K562 (cell line): ENCODE measurements around the gene PODN. TPM values are rescaled to one million over a fixed set of nuclear protein-coding genes. Genes with fewer than 3 reads are reported as not detected.

ENCODE experiments used
- ATAC-seq: fragments of 200-7000 bp; cut with Tn5 transposase; 3 replicates; pipeline ENCODE4 v1.9.1; 2020; ENCODE audit warnings: moderate library complexity
- BruUV-seq: library from RNA; stranded (reverse); fragments of 400-500 nt; replicated peaks from 2 replicates; lab custom pipeline; 2021; lab: Mats Ljungman, UMichigan
- CTCF ChIA-PET: fragments of 300-600 bp; formaldehyde crosslinking; extraction: SDS; loops from one replicate; lab custom pipeline; 2021; ENCODE audit warnings: low intra/inter-chr PET ratio; lab: Yijun Ruan, JAX
- POLR2A ChIA-PET: fragments of 300-600, 350-650 bp; sonication (Branson Sonifier 250); formaldehyde crosslinking; extraction: SDS; loops from one replicate; lab custom pipeline; 2021; ENCODE audit warnings: antibody characterized with exemption, inconsistent platforms; lab: Yijun Ruan, JAX
- DNase-seq, 4 experiments: peaks; one replicate each; pipeline versions ENCODE4 v3.0.0 to v3.0.0-alpha.2; 2011 to 2018; ENCODE audit warnings: low spot score in 3 of 4, mixed read lengths in 3 of 4; ENCODE audit errors: extremely low read depth in 1 of 4
- FAIRE-seq: peaks from 2 replicates; lab custom pipeline; 2011; peaks lifted over from hg19 to GRCh38; lab: Jason Lieb, UNC
- H2AFZ ChIP-seq: 2 replicates; pipeline ENCODE4 v1.6.0; 2011; ENCODE audit warnings: low read depth, low read length, control low read depth, inconsistent platforms
- H3K27ac ChIP-seq: fragments of 200-600 bp; 3 replicates; pipeline ENCODE4 v1.8.0; 2011; ENCODE audit warnings: low read depth, mild to moderate bottlenecking, control low read depth, inconsistent platforms, low read length, moderate library complexity, mixed read lengths; ENCODE audit errors: extremely low read depth
- H3K27me3 ChIP-seq, 2 experiments: fragments of 300-600 bp in 1 of 2; 2 replicates in 1 of 2; 3 replicates in 1 of 2; pipeline versions ENCODE4 v1.6.0 to v1.8.0; 2011; ENCODE audit warnings: inconsistent platforms in 2 of 2, low read length in 2 of 2, mild to moderate bottlenecking in 1 of 2, mixed read lengths in 1 of 2, moderate library complexity in 1 of 2; ENCODE audit not compliant: control insufficient read depth in 2 of 2, insufficient read depth in 2 of 2
- H3K36me3 ChIP-seq: fragments of 300-600 bp; 3 replicates; pipeline ENCODE4 v1.8.0; 2011; ENCODE audit warnings: mild to moderate bottlenecking, low read length, inconsistent platforms; ENCODE audit not compliant: control insufficient read depth, insufficient read depth
- H3K4me1 ChIP-seq, 2 experiments: fragments of 200-600 bp in 1 of 2; replicated peaks in 1 of 2; 2 replicates in 1 of 2; 3 replicates in 1 of 2; pipeline versions ENCODE4 v1.5.1 to v1.8.0; 2011; ENCODE audit warnings: inconsistent platforms in 2 of 2, low read length in 2 of 2, mild to moderate bottlenecking in 1 of 2, mixed read lengths in 1 of 2, moderate library complexity in 1 of 2; ENCODE audit not compliant: control insufficient read depth in 2 of 2, insufficient read depth in 2 of 2
- H3K4me2 ChIP-seq: 2 replicates; pipeline ENCODE4 v1.6.1; 2011; ENCODE audit warnings: low read length, control low read depth, inconsistent platforms, mixed read lengths; ENCODE audit not compliant: insufficient read depth
- H3K4me3 ChIP-seq: fragments of 200-600 bp; sonication (generic), shearing (Covaris generic); 2 replicates; pipeline ENCODE4 v1.5.1; 2016; ENCODE audit warnings: control low read depth, inconsistent platforms
- H3K79me2 ChIP-seq: fragments of 200-600 bp; 3 replicates; pipeline ENCODE4 v1.8.0; 2011; ENCODE audit warnings: low read length, inconsistent platforms; ENCODE audit not compliant: control insufficient read depth, insufficient read depth
- H3K9ac ChIP-seq, 2 experiments: 2 replicates each; pipeline versions ENCODE4 v1.6.0 to v1.6.1; 2011; ENCODE audit warnings: low read depth in 2 of 2, low read length in 2 of 2, control low read depth in 1 of 2, inconsistent platforms in 1 of 2, mild to moderate bottlenecking in 1 of 2, mixed read lengths in 1 of 2; ENCODE audit not compliant: insufficient read depth in 1 of 2
- H3K9me1 ChIP-seq: one replicate; pipeline ENCODE4 v1.6.0; 2011; ENCODE audit warnings: inconsistent platforms, mild to moderate bottlenecking, low read length, moderate library complexity; ENCODE audit not compliant: control insufficient read depth, insufficient read depth
- H3K9me3 ChIP-seq: replicated peaks from 2 replicates; pipeline ENCODE4 v1.5.1; 2011; ENCODE audit warnings: low read depth, low read length, inconsistent platforms; ENCODE audit not compliant: control insufficient read depth, insufficient read depth
- H4K20me1 ChIP-seq: replicated peaks from 2 replicates; pipeline ENCODE4 v1.6.1; 2011; ENCODE audit warnings: low read length, inconsistent platforms, mixed read lengths; ENCODE audit not compliant: control insufficient read depth, insufficient read depth
- CC2D1A ChIP-seq: fragments of 450-650 bp; IDR thresholded peaks from 2 replicates; pipeline ENCODE4 v1.6.1; 2017; ENCODE audit warnings: mild to moderate bottlenecking
- WGBS: fragments of 100-300 bp; shearing (Covaris generic); methylation state at CpG from one replicate; pipeline ENCODE4 v1.1.6; 2016; ENCODE audit warnings: low coverage, mixed read lengths; ENCODE audit not compliant: insufficient coverage; ENCODE audit errors: missing lambda C conversion rate; 5-methylcytosine and 5-hydroxymethylcytosine counted together
- in situ Hi-C: fragments of 300-500 bp; cut with MboI; formaldehyde crosslinking; loops from 4 replicates; pipeline ENCODE4 v1.15.0; 2018; ENCODE audit warnings: inconsistent platforms, mixed read lengths
- intact Hi-C: fragments of 100-400 bp; cut with micrococcal nuclease; formaldehyde crosslinking; loops from 2 replicates; pipeline ENCODE4 v1.14.2; 2022
- polyA plus RNA-seq, 8 experiments: library from polyadenylated mRNA; depleted of rRNA in 4 of 8; stranded (reverse) in 5 of 8; unstranded in 3 of 8; fragments of >200 nt; fragmentation: Nextera tagmentation in 2 of 8; fragmentation: Illumina TruSeq in 1 of 8; extraction: Ambion mirVana in 2 of 8; extraction: Trizol in 1 of 8; gene quantifications; 2 replicates each; pipeline versions ENCODE4 v1.2.1 to v1.2.3, GENCODE V29; 2011 to 2014; ENCODE audit warnings: inconsistent platforms in 1 of 8, missing spikeins in 1 of 8
- total RNA-seq, 7 experiments: library from RNA; depleted of rRNA in 6 of 7; stranded (reverse); fragments of >200 nt in 6 of 7; fragmentation: Illumina TruSeq in 2 of 7; extraction: Trizol in 2 of 7; gene quantifications; 2 replicates each; pipeline versions ENCODE4 v1.2.1 to v1.2.3, GENCODE V29; 2011 to 2021; ENCODE audit warnings: low replicate concordance in 1 of 7
- TF ChIP-seq, protein P1 (sequence below), 2 experiments: fragments of 450-650 bp; formaldehyde crosslinking in 1 of 2; IDR thresholded peaks; 2 replicates each; pipeline versions ENCODE4 v1.4.0 to v1.6.1; 2014 to 2020; ENCODE audit warnings: mild to moderate bottlenecking in 2 of 2, borderline replicate concordance in 1 of 2, low read depth in 1 of 2
- TF ChIP-seq, protein P2 (sequence below): fragments of 450-650 bp; IDR thresholded peaks from 2 replicates; pipeline ENCODE4 v1.6.1; 2016; ENCODE audit warnings: low read depth

PODN gene
- total and polyA plus RNA-seq, 9 of the 15 experiments (the other 6 are each of a cell fraction or from before 2014, with no cell fraction given), result not detected

DNA sequence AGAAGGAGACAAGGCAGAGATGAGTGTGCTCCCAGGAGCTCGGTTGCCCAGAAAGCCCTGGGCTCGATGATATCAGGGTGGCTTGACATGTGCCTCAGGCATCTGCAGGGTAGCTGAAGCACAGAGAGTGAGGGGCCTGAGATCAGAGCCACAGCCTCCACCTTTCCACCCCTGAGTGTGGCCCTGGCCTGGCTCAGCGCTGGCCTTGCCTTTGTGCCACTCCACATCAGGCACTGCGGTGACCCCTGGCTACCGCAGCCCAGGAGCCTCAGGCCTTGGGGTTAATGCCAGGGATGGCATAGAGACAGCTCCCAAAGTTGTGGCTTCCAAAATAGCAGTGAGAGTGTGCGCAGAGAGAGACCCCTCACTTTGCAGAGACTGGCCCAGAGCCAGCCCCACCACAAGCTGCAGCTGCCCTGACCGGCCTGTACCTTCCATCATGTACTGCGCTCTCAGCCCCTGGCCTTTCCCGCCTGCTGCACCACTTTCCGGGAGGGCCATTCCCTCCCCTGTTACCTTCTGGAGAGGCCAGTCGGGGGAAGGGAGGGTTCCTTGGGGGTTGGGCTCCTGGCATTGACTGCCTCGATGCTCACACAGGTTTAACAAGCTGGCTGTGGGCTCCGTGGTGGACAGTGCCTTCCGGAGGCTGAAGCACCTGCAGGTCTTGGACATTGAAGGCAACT is 19.5 kb downstream of the PODN start:
- H3K36me3 ChIP-seq, result no peaks in the 10 kb centered on the region
- POLR2A ChIA-PET, result interaction anchor here (1.1 to 1.5 kb wide), 2 partner anchors 11 to 21 kb away, joined by 3 to 4 read pairs; no protein-coding TSS in a partner anchor
- CTCF ChIA-PET, result no interaction called here
- no peaks in the 10 kb centered on the region for H3K9me3 ChIP-seq
- peaks cover 7% of the 10 kb centered on the region; the same call in 1 of the 2 replicates for H4K20me1 ChIP-seq
- FAIRE-seq, result no peak
- H3K79me2 ChIP-seq, result no peaks in the 10 kb centered on the region
- no peak overlapping the region for H3K9ac ChIP-seq
- no peak for DNase-seq
- no peak overlapping the region for H3K4me2 ChIP-seq
- 18% methylated on average over 14 of the region's 14 CpGs for WGBS
- no peak overlapping the region for H3K4me3 ChIP-seq
- H3K27me3 ChIP-seq, result peaks cover 0 to 47% of the 10 kb centered on the region in 2 experiments; a peak in 3 of 5 replicates
- intact Hi-C loops (no loop called here), in situ Hi-C loops (no loop called here)
- H3K4me1 ChIP-seq, result peaks cover 0 to 31% of the 10 kb centered on the region in 2 experiments; a peak in 3 of 5 replicates
- no peak overlapping the region for H3K27ac ChIP-seq
- BruUV-seq, result no TSS peak
- H3K9me1 ChIP-seq, result no peaks in the 10 kb centered on the region
- H2AFZ ChIP-seq, result no peak overlapping the region
- ATAC-seq, result no peak
- TF ChIP-seq, protein P1, sequence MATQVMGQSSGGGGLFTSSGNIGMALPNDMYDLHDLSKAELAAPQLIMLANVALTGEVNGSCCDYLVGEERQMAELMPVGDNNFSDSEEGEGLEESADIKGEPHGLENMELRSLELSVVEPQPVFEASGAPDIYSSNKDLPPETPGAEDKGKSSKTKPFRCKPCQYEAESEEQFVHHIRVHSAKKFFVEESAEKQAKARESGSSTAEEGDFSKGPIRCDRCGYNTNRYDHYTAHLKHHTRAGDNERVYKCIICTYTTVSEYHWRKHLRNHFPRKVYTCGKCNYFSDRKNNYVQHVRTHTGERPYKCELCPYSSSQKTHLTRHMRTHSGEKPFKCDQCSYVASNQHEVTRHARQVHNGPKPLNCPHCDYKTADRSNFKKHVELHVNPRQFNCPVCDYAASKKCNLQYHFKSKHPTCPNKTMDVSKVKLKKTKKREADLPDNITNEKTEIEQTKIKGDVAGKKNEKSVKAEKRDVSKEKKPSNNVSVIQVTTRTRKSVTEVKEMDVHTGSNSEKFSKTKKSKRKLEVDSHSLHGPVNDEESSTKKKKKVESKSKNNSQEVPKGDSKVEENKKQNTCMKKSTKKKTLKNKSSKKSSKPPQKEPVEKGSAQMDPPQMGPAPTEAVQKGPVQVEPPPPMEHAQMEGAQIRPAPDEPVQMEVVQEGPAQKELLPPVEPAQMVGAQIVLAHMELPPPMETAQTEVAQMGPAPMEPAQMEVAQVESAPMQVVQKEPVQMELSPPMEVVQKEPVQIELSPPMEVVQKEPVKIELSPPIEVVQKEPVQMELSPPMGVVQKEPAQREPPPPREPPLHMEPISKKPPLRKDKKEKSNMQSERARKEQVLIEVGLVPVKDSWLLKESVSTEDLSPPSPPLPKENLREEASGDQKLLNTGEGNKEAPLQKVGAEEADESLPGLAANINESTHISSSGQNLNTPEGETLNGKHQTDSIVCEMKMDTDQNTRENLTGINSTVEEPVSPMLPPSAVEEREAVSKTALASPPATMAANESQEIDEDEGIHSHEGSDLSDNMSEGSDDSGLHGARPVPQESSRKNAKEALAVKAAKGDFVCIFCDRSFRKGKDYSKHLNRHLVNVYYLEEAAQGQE (IDR thresholded peaks at IDR 0.05; ENCODE audit: borderline replicate concordance), result no peak
- TF ChIP-seq, protein P1 (CRISPR knock-in tag; IDR thresholded peaks at IDR 0.05; ENCODE audit: low read depth), result no peak
- TF ChIP-seq CC2D1A, result no peak
- TF ChIP-seq, protein P2, sequence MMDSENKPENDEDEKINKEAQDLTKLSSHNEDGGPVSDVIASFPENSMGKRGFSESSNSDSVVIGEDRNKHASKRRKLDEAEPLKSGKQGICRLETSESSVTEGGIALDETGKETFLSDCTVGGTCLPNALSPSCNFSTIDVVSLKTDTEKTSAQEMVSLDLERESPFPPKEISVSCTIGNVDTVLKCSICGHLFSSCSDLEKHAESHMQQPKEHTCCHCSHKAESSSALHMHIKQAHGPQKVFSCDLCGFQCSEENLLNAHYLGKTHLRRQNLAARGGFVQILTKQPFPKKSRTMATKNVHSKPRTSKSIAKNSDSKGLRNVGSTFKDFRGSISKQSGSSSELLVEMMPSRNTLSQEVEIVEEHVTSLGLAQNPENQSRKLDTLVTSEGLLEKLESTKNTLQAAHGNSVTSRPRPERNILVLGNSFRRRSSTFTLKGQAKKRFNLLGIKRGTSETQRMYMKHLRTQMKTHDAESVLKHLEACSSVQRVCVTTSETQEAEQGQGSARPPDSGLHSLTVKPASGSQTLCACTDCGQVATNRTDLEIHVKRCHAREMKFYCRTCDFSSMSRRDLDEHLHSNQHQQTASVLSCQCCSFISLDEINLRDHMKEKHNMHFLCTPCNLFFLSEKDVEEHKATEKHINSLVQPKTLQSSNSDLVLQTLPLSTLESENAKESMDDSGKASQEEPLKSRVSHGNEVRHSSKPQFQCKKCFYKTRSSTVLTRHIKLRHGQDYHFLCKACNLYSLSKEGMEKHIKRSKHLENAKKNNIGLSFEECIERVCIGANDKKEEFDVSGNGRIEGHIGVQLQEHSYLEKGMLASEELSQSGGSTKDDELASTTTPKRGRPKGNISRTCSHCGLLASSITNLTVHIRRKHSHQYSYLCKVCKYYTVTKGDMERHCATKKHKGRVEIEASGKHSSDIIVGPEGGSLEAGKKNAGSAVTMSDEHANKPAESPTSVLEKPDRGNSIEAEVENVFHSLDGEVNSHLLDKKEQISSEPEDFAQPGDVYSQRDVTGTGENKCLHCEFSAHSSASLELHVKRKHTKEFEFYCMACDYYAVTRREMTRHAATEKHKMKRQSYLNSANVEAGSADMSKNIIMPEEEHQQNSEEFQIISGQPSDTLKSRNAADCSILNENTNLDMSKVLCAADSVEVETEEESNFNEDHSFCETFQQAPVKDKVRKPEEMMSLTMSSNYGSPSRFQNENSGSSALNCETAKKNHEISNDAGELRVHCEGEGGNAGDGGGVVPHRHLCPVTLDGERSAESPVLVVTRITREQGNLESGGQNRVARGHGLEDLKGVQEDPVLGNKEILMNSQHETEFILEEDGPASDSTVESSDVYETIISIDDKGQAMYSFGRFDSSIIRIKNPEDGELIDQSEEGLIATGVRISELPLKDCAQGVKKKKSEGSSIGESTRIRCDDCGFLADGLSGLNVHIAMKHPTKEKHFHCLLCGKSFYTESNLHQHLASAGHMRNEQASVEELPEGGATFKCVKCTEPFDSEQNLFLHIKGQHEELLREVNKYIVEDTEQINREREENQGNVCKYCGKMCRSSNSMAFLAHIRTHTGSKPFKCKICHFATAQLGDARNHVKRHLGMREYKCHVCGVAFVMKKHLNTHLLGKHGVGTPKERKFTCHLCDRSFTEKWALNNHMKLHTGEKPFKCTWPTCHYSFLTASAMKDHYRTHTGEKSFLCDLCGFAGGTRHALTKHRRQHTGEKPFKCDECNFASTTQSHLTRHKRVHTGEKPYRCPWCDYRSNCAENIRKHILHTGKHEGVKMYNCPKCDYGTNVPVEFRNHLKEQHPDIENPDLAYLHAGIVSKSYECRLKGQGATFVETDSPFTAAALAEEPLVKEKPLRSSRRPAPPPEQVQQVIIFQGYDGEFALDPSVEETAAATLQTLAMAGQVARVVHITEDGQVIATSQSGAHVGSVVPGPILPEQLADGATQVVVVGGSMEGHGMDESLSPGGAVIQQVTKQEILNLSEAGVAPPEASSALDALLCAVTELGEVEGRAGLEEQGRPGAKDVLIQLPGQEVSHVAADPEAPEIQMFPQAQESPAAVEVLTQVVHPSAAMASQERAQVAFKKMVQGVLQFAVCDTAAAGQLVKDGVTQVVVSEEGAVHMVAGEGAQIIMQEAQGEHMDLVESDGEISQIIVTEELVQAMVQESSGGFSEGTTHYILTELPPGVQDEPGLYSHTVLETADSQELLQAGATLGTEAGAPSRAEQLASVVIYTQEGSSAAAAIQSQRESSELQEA, result no peak
